ENCODE results near the gene DUSP14.

- TF ChIP-seq CTCF (IDR thresholded peaks at IDR 0.05) (no peak), POLR2A (IDR thresholded peaks at IDR 0.05) (no peak)
Measured at GRCh38 chr17:37502009-37502936, 12.6 kb downstream of the DUSP14 start.
